WERI-Rb-1 (cell line): Measurements from ENCODE around the gene DCAF8L2.

ENCODE experiments used
- DNase-seq: peaks from one replicate; pipeline ENCODE4 v3.0.0-alpha.2; 2020
- H3K27ac ChIP-seq: fragments of 250-450 bp; sonication (Bioruptor Pico); 2 replicates; pipeline ENCODE4 v1.5.1; 2020; ENCODE audit warnings: mild to moderate bottlenecking, moderate library complexity
- H3K27me3 ChIP-seq: fragments of 250-450 bp; sonication (Bioruptor Pico); 2 replicates; pipeline ENCODE4 v1.5.1; 2021; ENCODE audit warnings: mild to moderate bottlenecking, low read depth, moderate library complexity; ENCODE audit not compliant: insufficient read depth, severe bottlenecking
- H3K36me3 ChIP-seq: fragments of 250-450 bp; sonication (Bioruptor Pico); 2 replicates; pipeline ENCODE4 v1.5.1; 2020; ENCODE audit warnings: mild to moderate bottlenecking, moderate library complexity
- H3K4me3 ChIP-seq: 2 replicates; pipeline ENCODE4 v1.5.1; 2011; ENCODE audit warnings: low read depth, mild to moderate bottlenecking, control low read depth, low read length
- H3K9me3 ChIP-seq: fragments of 250-450 bp; sonication (Bioruptor Pico); 2 replicates; pipeline ENCODE4 v1.5.1; 2021; ENCODE audit warnings: mild to moderate bottlenecking, moderate library complexity; ENCODE audit not compliant: severe bottlenecking
- CTCF ChIP-seq: IDR thresholded peaks from 2 replicates; pipeline ENCODE4 v1.5.1; 2011; ENCODE audit warnings: low read depth, mild to moderate bottlenecking, control low read depth, inconsistent platforms, low read length

Gene DCAF8L2

GRCh38 chrX:27626066-27626465, 35.9 kb downstream of the DCAF8L2 start:
- DNase-seq, result no peak
- Histone ChIP-seq H3K27ac (no peak overlapping the region), H3K27me3 (peaks cover 3% of the 10 kb centered on the region), H3K4me3 (no peak overlapping the region), H3K9me3 (no peaks in the 10 kb centered on the region), H3K36me3 (no peaks in the 10 kb centered on the region)
- TF ChIP-seq CTCF, result no peak

GRCh38 chrX:27633328-27633727, 43.2 kb downstream of the DCAF8L2 start:
- Histone ChIP-seq H3K36me3 (no peaks in the 10 kb centered on the region), H3K27ac (no peak overlapping the region), H3K9me3 (no peaks in the 10 kb centered on the region), H3K4me3 (no peak overlapping the region), H3K27me3 (peaks cover 4% of the 10 kb centered on the region)
- DNase-seq, result no peak
- TF ChIP-seq CTCF, result no peak

- no peaks in the 10 kb centered on the region for H3K36me3 ChIP-seq
- no peak overlapping the region for H3K27ac ChIP-seq
- TF ChIP-seq CTCF, result no peak
- DNase-seq, result no peak
- H3K9me3 ChIP-seq, result no peaks in the 10 kb centered on the region
- no peaks in the 10 kb centered on the region for H3K27me3 ChIP-seq
- no peak overlapping the region for H3K4me3 ChIP-seq
Observed at GRCh38 chrX:27656581-27656980, 66.4 kb downstream of the DCAF8L2 start.

GRCh38 chrX:27660878-27661277, 70.7 kb downstream of the DCAF8L2 start:
- Histone ChIP-seq H3K36me3 (no peaks in the 10 kb centered on the region), H3K9me3 (no peaks in the 10 kb centered on the region), H3K27me3 (no peaks in the 10 kb centered on the region), H3K4me3 (no peak overlapping the region), H3K27ac (no peak overlapping the region)
- TF ChIP-seq CTCF, result no peak
- peak; percentile 8 for DNase-seq

GRCh38 chrX:27671234-27671633, 81.1 kb downstream of the DCAF8L2 start:
- Histone ChIP-seq H3K27me3 (no peaks in the 10 kb centered on the region), H3K36me3 (no peaks in the 10 kb centered on the region), H3K4me3 (no peak overlapping the region), H3K27ac (no peak overlapping the region), H3K9me3 (no peaks in the 10 kb centered on the region)
- DNase-seq, result no peak
- no peak for TF ChIP-seq CTCF

GRCh38 chrX:27674491-27674890, 84.3 kb downstream of the DCAF8L2 start:
- H3K4me3 ChIP-seq, result no peak overlapping the region
- no peak for TF ChIP-seq CTCF

More at GRCh38 chrX:27674491-27674890, 84.3 kb downstream of the DCAF8L2 start:
- no peak for DNase-seq
- H3K27me3 ChIP-seq, result no peaks in the 10 kb centered on the region
- no peak overlapping the region for H3K27ac ChIP-seq
- H3K9me3 ChIP-seq, result no peaks in the 10 kb centered on the region
- H3K36me3 ChIP-seq, result no peaks in the 10 kb centered on the region
